ENCODE measurements around the gene GET4. TPM values are rescaled to one million over a fixed set of nuclear protein-coding genes. Genes with fewer than 3 reads are reported as not detected.

GET4 gene
- polyA plus RNA-seq, 1 of the 3 experiments (the other 2 are of a cell fraction), result 63.1 TPM

GRCh38 chr7:832968-833424, 43.4 kb upstream of the GET4 start:
- Histone ChIP-seq H3K4me2 (peak overlapping the region; percentile 65), H3K79me2 (ENCODE audit: insufficient read depth) (peaks cover 93% of the 10 kb centered on the region), H3K4me1 (ENCODE audit: control insufficient read depth in 1 of 2, insufficient read depth in 2 of 2, low read depth in 1 of 2, low read length in 1 of 2) (peaks cover 21 to 26% of the 10 kb centered on the region in 2 experiments; a peak in 3 of 4 replicates), H3K4me3 (ENCODE audit: low read depth in 2 of 2, low read length in 1 of 2) (no peak overlapping the region), H3K9me2 (no peaks in the 10 kb centered on the region), H3F3A (replicated peaks; ENCODE audit: insufficient read depth) (peaks cover 37% of the 10 kb centered on the region), H3K9ac (peak overlapping the region; percentile 78), H3K36me3 (replicated peaks in 1 of 2; ENCODE audit: control insufficient read depth in 1 of 2, insufficient read depth in 2 of 2, low read length in 1 of 2) (peaks cover 7 to 19% of the 10 kb centered on the region in 2 experiments), H3K9me3 (no peaks in the 10 kb centered on the region), H3K27me3 (ENCODE audit: insufficient read depth) (no peaks in the 10 kb centered on the region), H3K27ac (ENCODE audit: low read depth in 2 of 2, low read length in 1 of 2) (peak overlapping the region; percentile 29 to 98), H2AFZ (ENCODE audit: low read depth) (no peak overlapping the region), H4K20me1 (ENCODE audit: insufficient read depth) (peaks cover 22% of the 10 kb centered on the region)
- TF ChIP-seq EZH2phosphoT487 (IDR thresholded peaks at IDR 0.05; ENCODE audit: borderline replicate concordance, low read depth), result no peak
- TF ChIP-seq YY1 (IDR thresholded peaks at IDR 0.05; ENCODE audit: low read depth), result no peak
- TF ChIP-seq ZBTB33 (IDR thresholded peaks at IDR 0.05; ENCODE audit: borderline replicate concordance, low read depth), result no peak
- no peak for TF ChIP-seq IRF3 (IDR thresholded peaks at IDR 0.05; ENCODE audit: low read depth, low read length)
- TF ChIP-seq NFIC (IDR thresholded peaks at IDR 0.05; ENCODE audit: borderline replicate concordance), result no peak; the same call in 1 of the 2 replicates
- TF ChIP-seq CTCF (IDR thresholded peaks at IDR 0.05), result no peak
- TF ChIP-seq EP300 (IDR thresholded peaks at IDR 0.05; ENCODE audit: borderline replicate concordance in 1 of 2, low read depth in 1 of 2, low read length in 1 of 2), result no peak; a peak in 1 of 4 replicates
- no peak for TF ChIP-seq POLR2AphosphoS5 (IDR thresholded peaks at IDR 0.05; ENCODE audit: low read depth, low read length)
- no peak for TF ChIP-seq ELF1 (IDR thresholded peaks at IDR 0.05)
- TF ChIP-seq FOXJ3 (CRISPR knock-in tag; IDR thresholded peaks at IDR 0.05), result no peak
- TF ChIP-seq SIN3A (IDR thresholded peaks at IDR 0.05; ENCODE audit: borderline replicate concordance, low read depth, low read length), result no peak
- TF ChIP-seq FOXM1 (IDR thresholded peaks at IDR 0.05; ENCODE audit: low read depth), result no peak
- TF ChIP-seq CHD2 (IDR thresholded peaks at IDR 0.05; ENCODE audit: low read length, partially characterized antibody), result no peak
- no peak for TF ChIP-seq GABPA (IDR thresholded peaks at IDR 0.05; ENCODE audit: low read depth)
- no peak for TF ChIP-seq PBX3 (IDR thresholded peaks at IDR 0.05)
- TF ChIP-seq MXI1 (IDR thresholded peaks at IDR 0.05; ENCODE audit: low read depth, low read length), result no peak
- TF ChIP-seq RCOR1 (IDR thresholded peaks at IDR 0.05; ENCODE audit: low read length), result no peak
- DNase-seq, result no peak
- ChIA-PET CTCF (interaction anchor here (1.1 to 4.0 kb wide), 6 partner anchors 9 to 47 kb away, joined by 3 to 17 read pairs (median 8); no protein-coding TSS in a partner anchor), POLR2A (no interaction called here)
- WGBS (ENCODE audit: low lambda C conversion rate), result 93% methylated on average over 15 of the region's 15 CpGs
